Gastrocnemius medialis (tissue), 4 donors: ENCODE measurements around the gene PRDM16. TPM values are rescaled to one million over a fixed set of nuclear protein-coding genes. Genes with fewer than 3 reads are reported as not detected.

Source experiments
- ATAC-seq, 2 donors: fragments of 150-250 bp; one replicate each; pipeline ENCODE4 v1.9.1; 2016
- DNase-seq, 2 donors: peaks; one replicate each; pipeline ENCODE4 v3.0.0-alpha.2; 2019
- H3K27ac ChIP-seq, 4 donors: fragments of 200-600 bp; sonication (generic); 1 replicate in 1 of 4; 2 replicates in 3 of 4; pipeline ENCODE4 v1.5.1; 2016 to 2018; ENCODE audit warnings: mild to moderate bottlenecking in 2 of 4, moderate library complexity in 1 of 4
- H3K27me3 ChIP-seq, 3 donors: fragments of 200-600 bp; sonication (generic) in 2 of 3; 1 replicate in 1 of 3; 2 replicates in 2 of 3; pipeline versions ENCODE4 v1.5.1 to v1.6.0; 2016 to 2019; ENCODE audit warnings: mild to moderate bottlenecking in 1 of 3, moderate library complexity in 1 of 3
- H3K36me3 ChIP-seq, 2 donors: fragments of 200-600 bp; sonication (generic) in 1 of 2; one replicate each; pipeline ENCODE4 v1.5.1; 2017 to 2018
- H3K4me1 ChIP-seq, 2 donors: fragments of 200-600 bp; sonication (generic) in 1 of 2; one replicate each; pipeline ENCODE4 v1.5.1; 2016 to 2017; ENCODE audit warnings: mild to moderate bottlenecking in 2 of 2
- H3K4me3 ChIP-seq, 4 donors: fragments of 200-600 bp; sonication (generic) in 3 of 4; 1 replicate in 1 of 4; 2 replicates in 3 of 4; pipeline ENCODE4 v1.5.1; 2016 to 2019; ENCODE audit warnings: mild to moderate bottlenecking in 2 of 4
- H3K9me3 ChIP-seq, 3 donors: fragments of 200-600 bp; sonication (generic) in 2 of 3; 1 replicate in 1 of 3; 2 replicates in 2 of 3; pipeline ENCODE4 v1.5.1; 2016 to 2019
- CTCF ChIP-seq, 5 experiments: fragments of 450-650 bp in 3 of 5; fragments of 200-600 bp in 2 of 5; sonication (generic) in 2 of 5; IDR thresholded peaks in 4 of 5; conservative IDR thresholded peaks in 1 of 5; 1 replicate in 4 of 5; 2 replicates in 1 of 5; pipeline ENCODE4 v1.5.1; 2016 to 2019; ENCODE audit warnings: antibody characterized with exemption in 5 of 5, mild to moderate bottlenecking in 3 of 5, moderate library complexity in 3 of 5
- POLR2A ChIP-seq, 2 donors: fragments of 450-650 bp; IDR thresholded peaks; one replicate each; pipeline ENCODE4 v1.6.1; 2017; ENCODE audit warnings: antibody characterized with exemption in 2 of 2, mild to moderate bottlenecking in 2 of 2, moderate library complexity in 2 of 2
- in situ Hi-C, 4 donors: fragments of 200-750 bp; cut with MboI; loops; one replicate each; pipeline versions ENCODE4 v1.15.0 to v1.8.0; 2017; ENCODE audit warnings: low sequenced_read_pairs in 4 of 4
- intact Hi-C: fragments of 100-400 bp; cut with DNase I; formaldehyde crosslinking; loops from one replicate; pipeline ENCODE4 v1.15.1; 2023; ENCODE audit warnings: low total_unique reads
- total RNA-seq, 4 donors: library from RNA; depleted of rRNA; stranded (reverse); fragments of >200 nt; gene quantifications; one replicate each; pipeline versions ENCODE4 v1.1.0 to v1.2.3, GENCODE V29; 2016

Gene PRDM16
- total RNA-seq, 4 donors from 2014 or later, result 0.03 to 0.19 (median 0.17) TPM

DNA sequence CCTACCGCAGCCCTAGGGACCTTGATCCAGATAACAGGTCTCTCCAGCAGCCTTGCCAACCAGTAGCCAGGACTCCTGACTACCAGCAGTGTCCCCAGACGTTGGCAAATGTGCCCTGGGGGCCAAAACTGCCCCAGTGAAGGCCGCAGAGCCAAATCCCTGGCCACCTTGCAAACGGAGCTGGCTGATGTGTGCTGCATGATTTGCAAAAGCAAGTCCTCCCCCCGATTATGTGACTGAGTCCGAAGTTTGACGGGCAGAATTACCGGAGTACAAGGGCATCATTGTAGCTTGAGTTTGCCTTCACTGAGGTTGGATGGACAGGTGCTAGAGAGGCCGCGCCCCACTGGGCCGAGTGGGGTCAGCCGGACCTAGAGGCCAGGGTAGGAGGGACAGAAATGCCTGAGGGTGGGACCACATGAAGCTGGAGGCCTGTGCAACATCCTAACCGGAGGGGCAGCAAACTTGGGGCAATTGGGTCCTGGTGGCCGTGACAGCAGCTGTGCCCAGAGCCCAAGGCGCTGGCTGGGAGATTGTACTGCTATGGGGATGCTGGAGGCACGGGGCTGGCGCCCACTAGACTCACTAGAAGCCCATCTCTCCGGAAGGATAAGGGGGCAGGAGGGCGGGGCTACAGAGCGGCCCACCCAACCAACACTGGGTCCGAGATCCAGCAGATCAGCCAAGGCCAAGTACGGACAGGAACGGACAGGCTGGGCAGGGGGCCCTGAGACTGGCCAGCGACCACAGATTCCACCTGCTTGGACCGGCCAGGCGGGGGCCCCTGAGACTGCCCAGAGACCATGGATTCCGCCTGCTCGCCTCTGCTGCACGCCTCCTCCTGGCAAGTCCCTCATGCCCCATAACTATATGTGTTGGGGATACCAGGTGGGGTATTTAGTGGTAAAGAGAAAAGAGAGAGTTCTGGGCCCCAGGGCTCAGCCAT, 388.2 kb downstream of the PRDM16 start:
- no peak for ATAC-seq
- peak overlapping the region; percentile 63 to 82 (median 70) for H3K27ac ChIP-seq
- H3K4me1 ChIP-seq, result peaks cover 35 to 40% of the 10 kb centered on the region in 2 donors
- intact Hi-C loops (no loop called here), in situ Hi-C loops (no loop called here)
- no peaks in the 10 kb centered on the region for H3K36me3 ChIP-seq
- peaks cover 0 to 4% (median 2%) of the 10 kb centered on the region in 3 donors for H3K27me3 ChIP-seq
- TF ChIP-seq CTCF (IDR thresholded peaks at IDR 0.05 in 4 of 5, conservative IDR thresholded peaks at IDR 0.05 in 1 of 5) (no peak), POLR2A (IDR thresholded peaks at IDR 0.05) (no peak)
- no peak overlapping the region for H3K4me3 ChIP-seq
- no peak for DNase-seq
- H3K9me3 ChIP-seq, result no peaks in the 10 kb centered on the region

GRCh38 chr1:3457910-3458883, 389.2 kb downstream of the PRDM16 start:
- intact Hi-C loops, result no loop called here
- Histone ChIP-seq H3K4me1 (peaks cover 35 to 40% of the 10 kb centered on the region in 2 donors), H3K27me3 (peaks cover 0 to 4% (median 2%) of the 10 kb centered on the region in 3 donors), H3K9me3 (no peaks in the 10 kb centered on the region), H3K27ac (peak overlapping the region; percentile 63 to 82 (median 70)), H3K36me3 (no peaks in the 10 kb centered on the region), H3K4me3 (peak overlapping the region in 1 of 4 donors; percentile 5)
- DNase-seq (peak; percentile 57 to 75), ATAC-seq (peak; percentile 70 to 77)
- in situ Hi-C loops, result no loop called here
- TF ChIP-seq POLR2A (IDR thresholded peaks at IDR 0.05) (no peak), CTCF (IDR thresholded peaks at IDR 0.05 in 4 of 5, conservative IDR thresholded peaks at IDR 0.05 in 1 of 5) (no peak)

GRCh38 chr1:3459051-3459908, 390.3 kb downstream of the PRDM16 start:
- peaks cover 32 to 36% of the 10 kb centered on the region in 2 donors for H3K4me1 ChIP-seq
- H3K27ac ChIP-seq, result peak overlapping the region; percentile 63 to 82 (median 70)
- no peak for DNase-seq
- in situ Hi-C loops, result no loop called here
- H3K4me3 ChIP-seq, result no peak overlapping the region
- no peaks in the 10 kb centered on the region for H3K9me3 ChIP-seq
- TF ChIP-seq POLR2A (IDR thresholded peaks at IDR 0.05) (no peak), CTCF (IDR thresholded peaks at IDR 0.05 in 4 of 5, conservative IDR thresholded peaks at IDR 0.05 in 1 of 5) (no peak)
- intact Hi-C loops, result no loop called here
- no peaks in the 10 kb centered on the region for H3K36me3 ChIP-seq
- no peaks in the 10 kb centered on the region for H3K27me3 ChIP-seq
- no peak for ATAC-seq
